DOHH2 (cell line): ENCODE results near the gene ZNF134.

Experiments
- H3F3A ChIP-seq: fragments of 200-600 bp; sonication (generic), shearing (Covaris generic); 2 replicates; pipeline ENCODE4 v1.6.0; 2016; ENCODE audit warnings: antibody characterized with exemption, mild to moderate bottlenecking; ENCODE audit not compliant: control insufficient read depth, insufficient read depth
- H3K27ac ChIP-seq: fragments of 200-600 bp; sonication (generic); 2 replicates; pipeline ENCODE4 v1.5.1; 2014; ENCODE audit warnings: low read depth, mild to moderate bottlenecking, low read length, moderate library complexity
- H3K27me3 ChIP-seq: fragments of 200-600 bp; sonication (generic); 2 replicates; pipeline ENCODE4 v1.6.1; 2014; ENCODE audit warnings: mild to moderate bottlenecking, low read length, mixed read lengths; ENCODE audit not compliant: control insufficient read depth
- H3K36me3 ChIP-seq: fragments of 200-600 bp; sonication (generic); 2 replicates; pipeline ENCODE4 v1.6.1; 2014; ENCODE audit warnings: mild to moderate bottlenecking, low read length, moderate library complexity, mixed read lengths; ENCODE audit not compliant: control insufficient read depth
- H3K4me1 ChIP-seq: fragments of 200-600 bp; sonication (generic); 2 replicates; pipeline ENCODE4 v1.6.1; 2014; ENCODE audit warnings: mild to moderate bottlenecking, low read length, mixed read lengths; ENCODE audit not compliant: control insufficient read depth
- H3K4me2 ChIP-seq: fragments of 200-600 bp; sonication (generic); 2 replicates; pipeline ENCODE4 v1.6.0; 2014; ENCODE audit warnings: mild to moderate bottlenecking, low read length, moderate library complexity
- H3K4me3 ChIP-seq: fragments of 200-600 bp; sonication (generic); 2 replicates; pipeline ENCODE4 v1.5.1; 2014; ENCODE audit warnings: mild to moderate bottlenecking, low read length, mixed read lengths
- H3K79me2 ChIP-seq: fragments of 200-600 bp; sonication (generic); 2 replicates; pipeline ENCODE4 v1.6.1; 2014; ENCODE audit warnings: mild to moderate bottlenecking, low read length, mixed read lengths; ENCODE audit not compliant: control insufficient read depth
- H3K9me2 ChIP-seq: fragments of 200-600 bp; sonication (generic); replicated peaks from 2 replicates; pipeline ENCODE4 v1.6.1; 2014; ENCODE audit warnings: mild to moderate bottlenecking, low read length, mixed read lengths; ENCODE audit not compliant: control insufficient read depth
- H3K9me3 ChIP-seq: fragments of 200-600 bp; sonication (generic); 2 replicates; pipeline ENCODE4 v1.6.1; 2014; ENCODE audit warnings: antibody characterized with exemption, low read length, mixed read lengths; ENCODE audit not compliant: control insufficient read depth, insufficient read depth
- H4K20me1 ChIP-seq: fragments of 200-600 bp; sonication (generic); 2 replicates; pipeline ENCODE4 v1.6.0; 2014; ENCODE audit warnings: low read depth, mild to moderate bottlenecking, antibody characterized with exemption, low read length, moderate library complexity; ENCODE audit not compliant: control insufficient read depth, insufficient read depth
- CTCF ChIP-seq: fragments of 200-600 bp; sonication (generic); IDR thresholded peaks from one replicate; pipeline ENCODE4 v1.5.1; 2014; ENCODE audit warnings: antibody characterized with exemption, mild to moderate bottlenecking, low read depth, low read length; ENCODE audit not compliant: poor library complexity, severe bottlenecking
- EZH2phosphoT487 ChIP-seq: fragments of 200-600 bp; sonication (generic); IDR thresholded peaks from 2 replicates; pipeline ENCODE4 v1.6.1; 2017; ENCODE audit warnings: borderline replicate concordance, mild to moderate bottlenecking, antibody characterized with exemption, low read length, moderate library complexity, mixed read lengths

Gene ZNF134

GRCh38 chr19:57613941-57614743 lies at the start of gene ZNF134:
TSS of gene ZNF134 (plus strand) at chr19:57614242. CDS start at chr19:57619469, 5,227 bp downstream.
- H3K4me1 ChIP-seq = peaks cover 14% of the 10 kb centered on the region
- H3K79me2 ChIP-seq = no peaks in the 10 kb centered on the region

GRCh38 chr19:57566396-57567265 lies 47.4 kb upstream of the ZNF134 start:
- H3K79me2 ChIP-seq = no peaks in the 10 kb centered on the region
- H3K9me2 ChIP-seq = no peaks in the 10 kb centered on the region
- H3K9me3 ChIP-seq = peaks cover 66% of the 10 kb centered on the region
- no peaks in the 10 kb centered on the region for H4K20me1 ChIP-seq
- H3K4me1 ChIP-seq = no peaks in the 10 kb centered on the region
- H3K27ac ChIP-seq = no peak overlapping the region
- no peaks in the 10 kb centered on the region for H3K36me3 ChIP-seq
- TF ChIP-seq EZH2phosphoT487 (no peak), CTCF (peak; percentile 17)
- H3F3A ChIP-seq = no peaks in the 10 kb centered on the region
- H3K4me3 ChIP-seq = no peak overlapping the region
- H3K27me3 ChIP-seq = no peaks in the 10 kb centered on the region
- H3K4me2 ChIP-seq = no peak overlapping the region

More at GRCh38 chr19:57613941-57614743, at the start of gene ZNF134:
- peak within 1 kb of the TSS; percentile 92 for H3K4me3 ChIP-seq
- TF ChIP-seq EZH2phosphoT487 (no peak), CTCF (no peak)
- peaks cover 29% of the 10 kb centered on the region for H3K36me3 ChIP-seq
- H4K20me1 ChIP-seq = no peaks in the 10 kb centered on the region
- H3K27ac ChIP-seq = no peak within 1 kb of the TSS
- H3K27me3 ChIP-seq = no peaks in the 10 kb centered on the region
- H3K9me3 ChIP-seq = peaks cover 60% of the 10 kb centered on the region
- no peaks in the 10 kb centered on the region for H3F3A ChIP-seq
- H3K9me2 ChIP-seq = no peaks in the 10 kb centered on the region
- peak within 1 kb of the TSS; percentile 85 for H3K4me2 ChIP-seq

- Histone ChIP-seq H3K4me2 (no peak overlapping the region), H3K4me3 (no peak overlapping the region), H3K79me2 (no peaks in the 10 kb centered on the region), H4K20me1 (no peaks in the 10 kb centered on the region), H3K36me3 (peaks cover 16% of the 10 kb centered on the region), H3K27ac (no peak overlapping the region), H3K9me2 (no peaks in the 10 kb centered on the region), H3K9me3 (peaks cover 80% of the 10 kb centered on the region), H3K4me1 (no peaks in the 10 kb centered on the region), H3F3A (no peaks in the 10 kb centered on the region), H3K27me3 (no peaks in the 10 kb centered on the region)
- TF ChIP-seq EZH2phosphoT487 (no peak), CTCF (no peak)
Observed at GRCh38 chr19:57570707-57571106, 43.3 kb upstream of the ZNF134 start.
